Measurements from ENCODE around the gene DHRS9. TPM values are rescaled to one million over a fixed set of nuclear protein-coding genes. Genes with fewer than 3 reads are reported as not detected.

DHRS9 gene
- total RNA-seq, 2 donors from 2014 or later = 31.4 to 135 TPM

GRCh38 chr2:169039702-169040101 is 29.7 kb upstream of the DHRS9 start:
- Histone ChIP-seq H3K9me3 (peaks cover 0 to 11% of the 10 kb centered on the region in 2 donors), H3K4me1 (no peaks in the 10 kb centered on the region), H3K27ac (no peak overlapping the region), H3K36me3 (no peaks in the 10 kb centered on the region), H3K4me3 (no peak overlapping the region), H3K27me3 (no peaks in the 10 kb centered on the region)
- DNase-seq (ENCODE audit: low spot score) = no peak
- TF ChIP-seq CTCF (IDR thresholded peaks at IDR 0.05) = no peak

GRCh38 chr2:169041594-169041993 is 27.8 kb upstream of the DHRS9 start:
- Histone ChIP-seq H3K4me1 (no peaks in the 10 kb centered on the region), H3K27ac (no peak overlapping the region), H3K4me3 (no peak overlapping the region), H3K36me3 (no peaks in the 10 kb centered on the region), H3K9me3 (peaks cover 0 to 11% of the 10 kb centered on the region in 2 donors), H3K27me3 (no peaks in the 10 kb centered on the region)
- TF ChIP-seq CTCF (IDR thresholded peaks at IDR 0.05) = no peak
- DNase-seq (ENCODE audit: low spot score) = no peak

DNA sequence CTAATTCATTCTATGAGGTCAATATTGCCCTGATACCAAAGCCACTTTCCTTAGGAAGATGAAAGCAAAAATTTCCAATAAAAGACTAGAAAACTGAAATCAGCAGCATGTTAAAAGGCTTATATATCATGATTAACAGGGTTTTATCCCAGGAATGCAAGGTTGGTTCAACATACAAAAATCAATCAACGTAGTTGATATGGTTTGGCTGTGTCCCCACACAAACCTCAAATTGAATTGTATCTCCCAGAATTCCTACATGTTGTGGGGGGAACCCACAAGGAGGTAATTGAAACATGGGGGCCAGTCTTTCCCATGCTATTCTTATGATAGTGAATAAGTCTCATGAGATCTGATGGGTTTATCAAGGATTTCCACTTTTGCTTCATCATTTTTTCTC is 26.5 kb upstream of the DHRS9 start:
- no peaks in the 10 kb centered on the region for H3K4me1 ChIP-seq
- DNase-seq (ENCODE audit: low spot score) = no peak
- no peaks in the 10 kb centered on the region for H3K27me3 ChIP-seq
- H3K27ac ChIP-seq = no peak overlapping the region
- peaks cover 0 to 11% of the 10 kb centered on the region in 2 donors for H3K9me3 ChIP-seq
- no peak for TF ChIP-seq CTCF (IDR thresholded peaks at IDR 0.05)
- H3K4me3 ChIP-seq = no peak overlapping the region
- H3K36me3 ChIP-seq = no peaks in the 10 kb centered on the region

DNA sequence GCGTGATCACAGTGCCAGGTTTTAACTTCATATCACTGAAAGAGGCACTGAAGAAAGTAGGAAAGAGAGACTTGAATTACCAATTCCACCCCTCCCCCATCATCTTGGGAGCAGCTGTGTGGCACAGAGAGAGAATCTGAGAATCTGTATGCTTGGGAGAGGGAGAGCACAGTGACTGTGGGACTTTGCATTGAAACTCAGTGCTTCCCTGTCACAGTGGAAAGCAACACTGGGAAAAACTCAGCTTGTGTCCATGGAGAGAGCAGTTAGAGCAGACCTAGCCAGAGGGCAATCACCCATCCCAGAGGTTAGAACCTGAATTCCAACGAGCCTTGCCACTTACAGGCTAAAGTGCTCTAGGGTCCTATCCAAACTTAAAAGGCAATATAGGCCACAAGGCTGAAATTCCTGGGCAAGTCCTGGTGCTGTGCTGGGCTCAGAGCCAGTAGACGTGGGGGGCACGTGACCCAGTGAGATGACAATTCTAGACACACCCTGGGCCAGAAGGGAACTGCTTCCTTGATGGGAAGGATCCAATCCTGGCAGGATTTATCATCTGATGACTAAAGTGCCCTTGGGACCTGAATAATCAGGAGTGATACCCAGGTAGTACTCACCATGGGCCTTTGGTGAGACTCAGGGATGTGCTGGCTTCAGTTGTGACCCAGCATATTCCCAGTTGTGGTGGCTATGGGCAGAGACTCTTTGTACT is 22.8 kb upstream of the DHRS9 start:
- Histone ChIP-seq H3K27me3 (no peaks in the 10 kb centered on the region), H3K4me3 (no peak overlapping the region), H3K27ac (no peak overlapping the region), H3K9me3 (peaks cover 0 to 11% of the 10 kb centered on the region in 2 donors), H3K4me1 (no peaks in the 10 kb centered on the region), H3K36me3 (no peaks in the 10 kb centered on the region)
- DNase-seq (ENCODE audit: low spot score) = no peak
- TF ChIP-seq CTCF (IDR thresholded peaks at IDR 0.05) = no peak

DNA sequence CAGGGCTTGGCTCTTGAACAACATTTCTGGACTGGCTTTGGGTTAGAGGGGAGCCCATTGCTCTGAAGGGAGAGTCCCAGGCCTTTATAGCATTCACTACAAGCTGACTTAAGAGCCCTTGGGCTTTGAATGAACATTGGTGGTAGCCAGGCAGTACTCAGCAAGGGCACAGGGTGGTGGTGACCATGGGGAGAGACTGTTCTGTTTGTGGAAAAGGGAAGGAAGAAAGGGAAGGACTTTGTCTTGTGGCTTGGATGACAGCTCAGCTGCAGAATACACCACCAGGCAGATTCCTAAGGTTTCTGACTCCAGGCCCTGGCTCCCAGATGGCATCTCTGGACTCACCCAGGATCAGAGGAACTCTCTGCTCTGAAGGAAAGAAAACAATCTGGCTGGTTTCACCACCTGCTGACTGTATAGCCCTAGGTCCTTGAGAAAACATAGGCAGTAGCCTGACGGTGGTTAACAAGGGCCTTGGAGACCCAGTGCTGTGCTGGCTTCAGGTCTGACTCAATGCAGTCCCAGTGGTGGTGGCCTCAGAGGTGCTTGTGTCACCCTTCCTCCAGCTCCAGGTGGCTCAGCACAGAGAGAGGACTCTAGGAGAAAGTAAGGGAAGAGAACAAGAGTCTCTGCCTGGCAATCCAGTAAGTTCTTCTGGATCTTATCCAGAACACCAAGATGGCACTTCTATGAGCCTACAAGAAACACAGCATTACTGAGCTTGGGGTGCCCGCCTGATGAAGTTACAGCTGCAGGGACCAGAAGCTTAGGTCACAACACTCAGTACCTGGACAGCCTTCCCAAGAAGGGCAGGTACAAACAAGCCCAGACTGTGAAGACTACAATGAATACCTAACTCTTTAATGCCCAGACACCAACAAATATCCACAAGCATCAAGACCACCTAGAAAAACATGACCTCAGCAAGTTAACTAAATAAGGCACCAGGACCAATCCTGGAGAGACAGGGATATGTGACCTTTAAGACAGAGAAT is 21.8 kb upstream of the DHRS9 start:
- Histone ChIP-seq H3K36me3 (no peaks in the 10 kb centered on the region), H3K9me3 (peaks cover 0 to 7% of the 10 kb centered on the region in 2 donors), H3K4me3 (no peak overlapping the region), H3K27me3 (no peaks in the 10 kb centered on the region), H3K27ac (no peak overlapping the region), H3K4me1 (no peaks in the 10 kb centered on the region)
- DNase-seq (ENCODE audit: low spot score) = no peak
- TF ChIP-seq CTCF (IDR thresholded peaks at IDR 0.05) = no peak
